ENCODE results near the gene SLC22A2.

DNA sequence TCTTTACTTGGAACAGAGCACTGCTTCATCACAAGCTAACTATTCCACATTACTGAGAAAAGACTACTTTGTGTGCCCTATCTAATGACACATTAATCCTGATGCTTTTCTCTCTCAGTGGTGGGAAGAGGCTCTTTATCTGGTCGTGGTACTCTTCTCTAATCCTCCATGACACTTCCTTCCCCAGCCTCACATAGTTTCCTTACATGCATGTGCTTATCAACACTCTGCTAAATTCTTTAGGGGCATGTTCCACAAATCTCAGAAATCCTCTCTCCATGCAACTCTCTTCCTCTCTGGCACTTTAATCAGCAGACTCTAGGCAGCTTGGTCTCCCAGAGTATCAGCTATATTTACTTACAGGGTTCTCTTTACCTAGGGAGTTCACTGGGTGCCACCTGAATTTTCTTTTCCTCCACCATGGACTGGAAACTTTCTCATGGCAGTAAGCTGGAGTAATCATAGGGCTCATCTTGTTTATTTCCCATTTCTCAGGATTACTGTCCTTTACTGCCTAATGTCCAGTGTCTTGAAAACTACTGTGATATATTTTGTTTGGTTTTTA, 27.0 kb upstream of the SLC22A2 start:
- TF ChIP-seq ZNF311 (CRISPR knock-in tag; IDR thresholded peaks at IDR 0.05) (no peak), FOXA3 (CRISPR knock-in tag; conservative IDR thresholded peaks at IDR 0.05 in 1 of 2, IDR thresholded peaks at IDR 0.05 in 1 of 2) (no peak), MTA3 (IDR thresholded peaks at IDR 0.05; ENCODE audit: borderline replicate concordance) (no peak), GABPB2 (CRISPR knock-in tag; conservative IDR thresholded peaks at IDR 0.05) (no peak), ZFX (CRISPR knock-in tag; IDR thresholded peaks at IDR 0.05) (no peak), CHD4 (IDR thresholded peaks at IDR 0.05; ENCODE audit: insufficient read depth, insufficient replicate concordance, low read depth, low read length, poor library complexity, severe bottlenecking) (no peak), RAD51 (IDR thresholded peaks at IDR 0.05; ENCODE audit: borderline replicate concordance, low read depth) (no peak), CEBPB (tag; IDR thresholded peaks at IDR 0.05) (no peak)
- TF ChIP-seq, protein P1, sequence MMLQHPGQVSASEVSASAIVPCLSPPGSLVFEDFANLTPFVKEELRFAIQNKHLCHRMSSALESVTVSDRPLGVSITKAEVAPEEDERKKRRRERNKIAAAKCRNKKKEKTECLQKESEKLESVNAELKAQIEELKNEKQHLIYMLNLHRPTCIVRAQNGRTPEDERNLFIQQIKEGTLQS (IDR thresholded peaks at IDR 0.05): no peak
- TF ChIP-seq, protein P1 (CRISPR knock-in tag; conservative IDR thresholded peaks at IDR 0.05): no peak
- TF ChIP-seq, protein P2, sequence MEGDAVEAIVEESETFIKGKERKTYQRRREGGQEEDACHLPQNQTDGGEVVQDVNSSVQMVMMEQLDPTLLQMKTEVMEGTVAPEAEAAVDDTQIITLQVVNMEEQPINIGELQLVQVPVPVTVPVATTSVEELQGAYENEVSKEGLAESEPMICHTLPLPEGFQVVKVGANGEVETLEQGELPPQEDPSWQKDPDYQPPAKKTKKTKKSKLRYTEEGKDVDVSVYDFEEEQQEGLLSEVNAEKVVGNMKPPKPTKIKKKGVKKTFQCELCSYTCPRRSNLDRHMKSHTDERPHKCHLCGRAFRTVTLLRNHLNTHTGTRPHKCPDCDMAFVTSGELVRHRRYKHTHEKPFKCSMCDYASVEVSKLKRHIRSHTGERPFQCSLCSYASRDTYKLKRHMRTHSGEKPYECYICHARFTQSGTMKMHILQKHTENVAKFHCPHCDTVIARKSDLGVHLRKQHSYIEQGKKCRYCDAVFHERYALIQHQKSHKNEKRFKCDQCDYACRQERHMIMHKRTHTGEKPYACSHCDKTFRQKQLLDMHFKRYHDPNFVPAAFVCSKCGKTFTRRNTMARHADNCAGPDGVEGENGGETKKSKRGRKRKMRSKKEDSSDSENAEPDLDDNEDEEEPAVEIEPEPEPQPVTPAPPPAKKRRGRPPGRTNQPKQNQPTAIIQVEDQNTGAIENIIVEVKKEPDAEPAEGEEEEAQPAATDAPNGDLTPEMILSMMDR (IDR thresholded peaks at IDR 0.05 in 2 of 3, conservative IDR thresholded peaks at IDR 0.05 in 1 of 3; ENCODE audit: insufficient read depth in 2 of 3, low read depth in 1 of 3, low read length in 3 of 3): no peak

Measured in K562 (cell line).